HG03457 (cell line): Measurements from ENCODE around the gene EPN2.

ENCODE experiments used
- ATAC-seq: cut with Tn5 transposase; IDR thresholded peaks from one replicate; pipeline ENCODE4 v1.9.1; 2021; ENCODE audit warnings: moderate number of reproducible peaks; ENCODE audit not compliant: unreplicated experiment

EPN2 gene

GRCh38 chr17:19238167-19238505, 970 bp downstream of the EPN2 start:
- no peak for ATAC-seq

GRCh38 chr17:19239544-19239943, 2.4 kb downstream of the EPN2 start:
- no peak for ATAC-seq

DNA sequence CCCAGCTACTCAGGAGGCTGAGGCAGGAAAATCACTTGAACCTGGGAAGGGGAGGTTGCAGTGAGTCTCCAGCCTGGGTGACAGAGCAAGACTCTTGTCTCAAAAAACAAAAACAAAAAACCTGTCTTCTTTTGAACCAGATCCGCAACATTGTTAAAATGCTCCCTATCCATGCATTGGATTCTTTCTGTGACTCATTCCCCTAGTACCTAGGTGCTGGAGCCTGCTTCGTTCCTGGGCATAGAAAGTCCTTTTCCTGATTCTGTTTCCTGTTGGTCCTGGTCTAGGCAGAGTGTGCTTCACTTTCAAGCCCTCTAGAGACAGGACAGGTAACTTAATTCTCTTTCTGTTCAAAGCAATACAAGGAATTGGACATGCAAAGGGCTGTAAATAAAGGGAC, 5.2 kb downstream of the EPN2 start:
- ATAC-seq = no peak

- no peak for ATAC-seq
Observed at GRCh38 chr17:19242926-19243325, 5.8 kb downstream of the EPN2 start.

- ATAC-seq = no peak
Observed at GRCh38 chr17:19243838-19244237, 6.7 kb downstream of the EPN2 start.

DNA sequence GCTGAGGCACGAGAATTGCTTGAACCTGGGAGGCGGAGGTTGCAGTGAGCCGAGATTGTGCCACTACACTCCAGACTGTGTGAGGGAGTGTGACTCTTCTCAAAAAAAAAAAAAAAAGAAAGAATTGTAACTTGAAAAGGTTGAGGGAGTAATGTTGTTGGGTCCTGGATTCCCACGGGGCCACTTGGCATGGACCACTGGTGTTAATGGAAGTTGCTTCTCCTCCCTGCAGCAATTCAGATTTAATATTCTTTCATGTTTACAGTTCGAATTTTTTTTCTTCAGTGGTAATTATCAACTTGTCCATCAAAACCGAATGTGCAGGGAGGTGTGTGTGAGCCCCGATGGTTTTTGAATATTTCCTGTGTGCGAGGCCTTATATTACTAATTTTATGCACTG, 7.2 kb downstream of the EPN2 start:
- ATAC-seq = no peak

GRCh38 chr17:19244781-19245180, 7.6 kb downstream of the EPN2 start:
- ATAC-seq = no peak

- no peak for ATAC-seq
Observed at GRCh38 chr17:19247473-19247872, 10.3 kb downstream of the EPN2 start.

DNA sequence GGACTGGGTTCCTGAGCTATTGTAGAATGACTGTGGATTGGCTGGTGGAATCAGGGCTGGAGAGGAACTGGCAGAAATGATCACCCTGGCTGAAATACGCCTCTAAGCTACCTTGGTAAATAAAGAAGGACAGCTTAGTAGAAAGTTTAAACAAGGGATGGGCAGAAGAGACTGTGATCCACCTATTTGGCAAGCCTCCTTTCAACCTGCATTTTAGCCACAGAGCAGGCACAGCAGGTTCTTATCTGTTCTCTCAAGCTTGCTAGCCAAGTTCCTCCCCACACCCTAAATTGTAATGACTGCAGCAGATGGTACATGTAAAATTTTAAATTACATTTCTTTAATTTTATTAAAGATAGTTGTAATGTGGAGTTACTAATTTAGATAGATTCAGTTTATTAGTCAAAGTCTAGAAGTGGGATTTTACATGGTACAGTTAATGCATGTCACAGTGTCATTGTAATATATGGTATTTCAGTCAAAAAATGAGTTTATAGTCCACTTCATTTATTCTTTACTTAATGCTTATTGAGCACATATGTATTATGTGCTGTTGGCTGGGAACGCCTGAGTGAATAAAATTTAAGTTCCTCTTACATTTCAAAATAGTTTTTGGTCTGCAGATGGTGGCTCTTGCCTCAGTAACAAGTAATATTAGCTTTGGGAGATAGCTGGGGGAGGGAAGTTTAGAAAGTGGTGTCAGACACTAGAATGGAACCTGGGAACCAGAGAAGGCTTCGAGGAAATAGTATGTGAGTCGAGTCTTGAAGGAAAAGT, 11.2 kb downstream of the EPN2 start:
- ATAC-seq = no peak

- no peak for ATAC-seq
Observed at GRCh38 chr17:19248928-19249574, 11.9 kb downstream of the EPN2 start.

DNA sequence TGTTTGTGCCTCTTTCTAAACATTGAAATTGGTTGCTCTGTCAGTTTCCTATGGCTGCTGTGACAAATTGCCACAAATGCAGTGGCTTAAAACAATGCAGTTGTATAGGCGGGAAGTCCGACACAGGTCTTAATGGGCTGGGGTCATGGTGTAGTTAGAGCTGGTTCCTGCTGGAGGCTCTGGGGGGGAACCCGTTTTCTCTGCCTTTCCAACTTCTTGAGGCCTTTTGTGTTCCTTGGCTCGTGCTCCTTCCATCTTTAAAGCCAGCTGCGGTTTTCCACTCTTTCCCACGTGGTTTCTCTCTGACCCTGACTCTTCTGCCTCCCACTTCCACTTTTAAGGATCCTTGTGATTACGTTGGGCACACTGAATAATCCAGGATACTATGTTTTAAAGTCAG, 12.5 kb downstream of the EPN2 start:
- ATAC-seq = no peak

GRCh38 chr17:19250421-19251173, 13.4 kb downstream of the EPN2 start:
- ATAC-seq = no peak

- ATAC-seq = no peak
Observed at GRCh38 chr17:19253112-19253511, 15.9 kb downstream of the EPN2 start.

DNA sequence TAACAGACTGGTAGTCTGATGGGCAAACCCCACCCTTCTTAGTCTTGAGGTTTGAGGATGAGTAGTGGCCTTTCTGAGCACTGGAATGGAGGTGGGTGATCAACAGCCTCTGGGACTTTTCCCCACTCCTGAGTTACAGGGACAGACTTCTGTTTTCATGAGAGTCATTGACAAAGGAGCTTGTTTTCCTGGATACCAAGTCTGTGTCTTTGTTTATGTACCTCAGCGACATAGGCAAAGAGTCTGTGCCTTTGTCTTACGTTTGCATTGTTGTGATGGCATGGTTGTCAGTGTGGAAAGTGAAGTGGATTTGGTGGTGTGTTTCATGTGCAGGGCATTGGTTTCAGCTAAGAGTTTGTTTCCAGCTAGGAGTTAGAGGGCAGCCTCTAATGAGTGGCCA, 17.5 kb downstream of the EPN2 start:
- ATAC-seq = no peak

- no peak for ATAC-seq
Observed at GRCh38 chr17:19255279-19255678, 18.1 kb downstream of the EPN2 start.

DNA sequence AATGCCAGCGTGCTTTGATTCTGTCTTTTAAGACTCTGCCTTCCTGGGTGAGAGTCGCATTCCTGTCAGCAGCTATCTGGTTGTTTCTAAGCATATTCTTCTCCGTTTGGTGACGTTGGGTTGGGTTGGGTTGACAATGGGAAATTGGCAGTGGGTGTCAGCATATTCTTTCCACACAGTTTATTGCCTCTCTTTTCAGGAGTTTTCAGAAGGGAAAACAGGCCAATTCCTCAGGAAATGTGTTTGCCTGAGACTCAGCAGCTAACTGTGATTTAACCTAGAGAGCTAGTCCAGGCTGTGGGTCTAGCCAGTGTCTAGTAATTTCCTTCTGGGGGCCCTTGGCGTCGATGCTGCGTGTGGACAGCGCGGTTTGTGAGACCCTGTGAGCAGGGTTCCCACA, 21.2 kb downstream of the EPN2 start:
- ATAC-seq = no peak

DNA sequence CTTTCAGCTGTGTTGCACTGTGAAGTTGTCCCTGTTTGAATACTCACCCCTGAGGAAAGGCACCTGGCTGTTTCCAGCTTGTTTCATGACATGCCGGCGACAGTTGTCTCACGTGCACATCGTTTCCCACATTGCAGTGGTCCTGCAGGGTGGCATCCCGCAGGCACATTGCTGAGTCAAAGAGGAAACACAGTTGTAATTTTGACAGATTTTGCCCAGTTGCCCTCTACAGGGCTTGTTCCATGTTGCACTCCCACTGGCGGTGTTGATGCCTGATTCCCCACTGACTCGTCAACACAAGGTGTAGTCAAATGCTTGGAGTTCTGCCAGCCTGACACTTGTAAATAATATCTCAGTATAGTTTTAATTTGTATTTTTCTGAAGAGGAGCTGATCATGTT, 23.8 kb downstream of the EPN2 start:
- no peak for ATAC-seq

DNA sequence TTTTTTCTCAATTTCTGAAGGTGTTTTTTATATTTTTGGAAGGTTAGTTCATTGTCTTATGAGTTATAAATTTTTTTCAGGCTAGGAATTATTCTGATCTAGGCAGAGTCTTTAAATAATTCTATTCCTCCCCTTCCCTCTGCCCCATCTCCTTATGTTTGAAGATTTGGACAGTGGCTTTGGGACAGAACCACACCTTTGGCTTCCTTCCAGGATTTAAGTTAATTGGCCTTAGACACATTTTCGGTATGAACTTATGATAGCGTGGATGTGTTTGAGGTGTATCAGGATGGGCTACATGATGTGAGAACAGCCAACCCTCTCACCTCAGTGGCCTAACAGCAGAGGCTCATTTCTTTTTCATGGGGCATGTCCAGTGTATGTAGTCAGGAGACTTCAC, 24.3 kb downstream of the EPN2 start:
- ATAC-seq = no peak

DNA sequence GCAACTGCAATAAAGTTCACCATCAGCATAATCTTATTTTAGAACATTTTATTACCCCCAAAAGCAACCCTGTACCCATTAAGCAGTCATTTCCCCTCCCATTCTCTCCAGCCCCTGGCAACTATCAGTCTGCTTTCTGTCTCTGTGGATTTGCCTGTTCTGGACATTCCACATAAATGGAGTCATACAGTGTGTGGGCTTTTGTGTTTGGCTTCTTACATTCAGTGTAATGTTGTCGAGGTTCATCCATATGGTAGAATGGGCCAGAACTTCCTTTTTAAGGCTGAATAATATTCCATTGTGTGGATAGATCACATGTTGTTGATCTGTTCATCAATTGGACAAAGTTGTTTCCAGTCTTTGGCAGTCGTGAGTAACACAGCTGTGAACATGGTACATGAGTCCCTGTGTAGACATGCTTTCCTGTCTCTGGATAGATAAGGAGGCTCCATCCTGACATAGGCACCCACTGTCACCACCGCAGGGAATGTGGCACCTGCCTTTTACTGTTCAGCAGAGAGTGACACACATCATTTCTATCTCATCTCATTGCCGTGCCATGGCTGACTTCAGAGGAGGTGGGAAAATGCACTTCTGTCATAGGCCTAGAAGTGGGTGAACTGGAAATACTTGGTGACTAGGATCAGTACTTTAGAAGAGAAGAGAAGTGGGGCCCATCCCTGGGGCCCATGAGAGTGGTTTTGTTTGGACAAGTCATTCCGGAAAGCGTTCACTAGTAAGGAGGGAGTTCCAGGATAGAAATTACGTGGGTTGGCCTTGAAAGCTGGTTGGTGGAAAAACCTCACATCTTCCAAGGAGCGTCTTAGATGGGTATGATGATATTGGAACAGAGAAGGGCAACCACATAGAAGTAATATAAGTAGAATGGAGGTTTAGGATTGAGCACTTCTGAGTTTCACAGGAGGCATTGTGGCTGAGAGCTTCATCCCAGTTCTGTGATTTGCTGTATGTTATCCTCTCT, 25.8 kb downstream of the EPN2 start:
- no peak for ATAC-seq

DNA sequence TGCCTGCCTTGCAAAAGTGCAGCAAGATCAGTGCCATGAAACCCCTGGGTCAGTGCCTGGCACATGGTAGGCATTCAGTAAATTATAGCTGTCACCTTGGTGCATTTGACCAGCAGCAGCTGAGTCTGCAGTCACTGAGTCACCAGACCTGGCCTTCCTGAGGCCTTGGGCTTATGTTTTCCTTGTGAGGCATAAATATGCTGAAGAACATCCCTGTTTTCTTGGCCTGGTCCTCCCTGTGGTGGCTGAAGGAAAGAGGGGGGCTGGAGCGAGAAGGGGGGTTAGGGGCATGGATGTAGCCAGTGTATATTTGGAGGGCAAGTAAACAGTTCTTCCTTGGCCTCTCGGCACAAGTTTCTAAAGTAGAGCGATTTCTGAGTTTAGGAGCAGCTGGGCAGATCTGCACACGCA, 26.5 kb downstream of the EPN2 start:
- ATAC-seq = no peak

DNA sequence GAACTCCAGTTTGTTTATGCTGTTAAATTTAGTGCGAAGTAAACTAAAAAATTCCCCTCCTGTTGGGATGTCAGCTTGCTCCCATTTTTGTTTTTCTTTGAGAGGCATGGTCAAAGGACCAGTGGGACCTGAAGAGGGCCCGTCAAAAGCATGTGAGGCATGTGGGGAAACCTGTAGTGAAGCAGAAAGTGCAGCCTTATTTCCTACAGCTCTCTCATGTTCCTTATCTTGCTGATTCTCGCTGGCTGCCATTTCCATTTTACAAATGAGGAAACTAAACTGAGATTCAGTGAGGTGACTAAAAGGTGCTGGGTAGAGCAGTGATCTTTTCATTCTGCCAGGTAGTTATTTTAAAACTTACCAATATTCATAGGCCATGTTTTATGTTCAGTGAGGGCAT, 27.1 kb downstream of the EPN2 start:
- ATAC-seq = no peak
